ENCODE measurements around the gene DYSF.

The DYSF gene

GRCh38 chr2:71503837-71504236 is 50.5 kb downstream of the DYSF start:
- DNase-seq: no peak

GRCh38 chr2:71504611-71505010 is 51.2 kb downstream of the DYSF start:
- DNase-seq: no peak

GRCh38 chr2:71505086-71505769 is 51.9 kb downstream of the DYSF start:
- DNase-seq: peak; percentile 68

- DNase-seq: no peak
These were observed 52.4 kb downstream of the DYSF start for GRCh38 chr2:71505770-71506140.

- no peak for DNase-seq
These were observed 53.1 kb downstream of the DYSF start for GRCh38 chr2:71506222-71507153.

GRCh38 chr2:71507476-71507875 is 54.1 kb downstream of the DYSF start:
- DNase-seq: no peak

GRCh38 chr2:71510196-71510807 is 56.9 kb downstream of the DYSF start:
- DNase-seq: peak; percentile 51

- DNase-seq: no peak
These were observed 57.6 kb downstream of the DYSF start for GRCh38 chr2:71510938-71511337.

- DNase-seq: no peak
These were observed 58.4 kb downstream of the DYSF start for GRCh38 chr2:71511776-71512175.

GRCh38 chr2:71512386-71512785 is 59.0 kb downstream of the DYSF start:
- DNase-seq: no peak

- DNase-seq: no peak
These were observed 59.7 kb downstream of the DYSF start for GRCh38 chr2:71513096-71513495.

GRCh38 chr2:71513721-71514120 is 60.4 kb downstream of the DYSF start:
- no peak for DNase-seq

GRCh38 chr2:71516253-71516888 is 63.0 kb downstream of the DYSF start:
- DNase-seq: no peak

GRCh38 chr2:71517851-71518250 is 64.5 kb downstream of the DYSF start:
- DNase-seq: no peak

- DNase-seq: no peak
These were observed 68.1 kb downstream of the DYSF start for GRCh38 chr2:71521436-71521950.

- DNase-seq: no peak
These were observed 71.1 kb downstream of the DYSF start for GRCh38 chr2:71524476-71524875.

- no peak for DNase-seq
These were observed 72.8 kb downstream of the DYSF start for GRCh38 chr2:71526141-71526540.

GRCh38 chr2:71526975-71527374 is 73.6 kb downstream of the DYSF start:
- DNase-seq: no peak

- no peak for DNase-seq
These were observed 74.8 kb downstream of the DYSF start for GRCh38 chr2:71528131-71528591.

- no peak for DNase-seq
These were observed 75.4 kb downstream of the DYSF start for GRCh38 chr2:71528749-71529148.

GRCh38 chr2:71530211-71530610 is 76.8 kb downstream of the DYSF start:
- DNase-seq: no peak

GRCh38 chr2:71530641-71531332 is 77.4 kb downstream of the DYSF start:
- DNase-seq: peak; percentile 31

Measured in NCI-H2171 (cell line).